ENCODE results near the gene PCSK6.
"Not testable (repeated sequence)": the region's sequence is repeated elsewhere in the genome, so short reads cannot be mapped to it uniquely, and the experiment has no call there.

Gene PCSK6

DNA sequence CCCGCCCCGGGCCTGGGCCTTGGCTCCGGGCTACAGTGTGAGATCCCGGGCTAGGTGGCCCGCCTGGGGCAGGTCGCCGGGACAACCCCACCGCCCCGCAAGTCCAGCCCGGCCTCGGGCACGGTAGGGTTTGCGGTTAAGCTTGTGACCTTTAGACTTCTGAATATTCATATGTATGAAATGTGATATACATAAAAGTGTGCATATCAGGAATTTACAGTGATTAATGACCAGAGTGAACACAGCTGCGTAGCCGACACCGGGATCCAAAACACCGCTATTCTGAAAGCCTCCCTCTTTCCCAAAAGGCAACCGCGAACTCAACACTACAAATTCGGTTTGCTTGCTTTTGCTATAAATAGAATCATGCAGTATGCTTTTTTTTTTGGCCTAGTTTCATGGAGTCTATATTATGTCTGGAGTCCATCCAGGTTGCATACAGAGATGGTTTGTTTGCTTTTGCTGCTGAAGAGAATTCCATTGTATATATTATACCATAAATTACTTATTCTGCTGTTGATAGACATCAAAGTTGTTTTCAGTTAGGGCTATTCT lies 193.8 kb downstream of the PCSK6 start:
- ATAC-seq, result peak; percentile 70
- peaks cover 4% of the 10 kb centered on the region for H3K36me3 Mint-ChIP-seq
- H3K27me3 Mint-ChIP-seq, result no peaks in the 10 kb centered on the region
- H3K4me3 Mint-ChIP-seq, result peak overlapping the region; percentile 92
- H3K4me1 Mint-ChIP-seq, result peaks cover 19% of the 10 kb centered on the region
- H3K27ac Mint-ChIP-seq, result peak overlapping the region; percentile 90
- no peaks in the 10 kb centered on the region for H3K9me3 Mint-ChIP-seq

DNA sequence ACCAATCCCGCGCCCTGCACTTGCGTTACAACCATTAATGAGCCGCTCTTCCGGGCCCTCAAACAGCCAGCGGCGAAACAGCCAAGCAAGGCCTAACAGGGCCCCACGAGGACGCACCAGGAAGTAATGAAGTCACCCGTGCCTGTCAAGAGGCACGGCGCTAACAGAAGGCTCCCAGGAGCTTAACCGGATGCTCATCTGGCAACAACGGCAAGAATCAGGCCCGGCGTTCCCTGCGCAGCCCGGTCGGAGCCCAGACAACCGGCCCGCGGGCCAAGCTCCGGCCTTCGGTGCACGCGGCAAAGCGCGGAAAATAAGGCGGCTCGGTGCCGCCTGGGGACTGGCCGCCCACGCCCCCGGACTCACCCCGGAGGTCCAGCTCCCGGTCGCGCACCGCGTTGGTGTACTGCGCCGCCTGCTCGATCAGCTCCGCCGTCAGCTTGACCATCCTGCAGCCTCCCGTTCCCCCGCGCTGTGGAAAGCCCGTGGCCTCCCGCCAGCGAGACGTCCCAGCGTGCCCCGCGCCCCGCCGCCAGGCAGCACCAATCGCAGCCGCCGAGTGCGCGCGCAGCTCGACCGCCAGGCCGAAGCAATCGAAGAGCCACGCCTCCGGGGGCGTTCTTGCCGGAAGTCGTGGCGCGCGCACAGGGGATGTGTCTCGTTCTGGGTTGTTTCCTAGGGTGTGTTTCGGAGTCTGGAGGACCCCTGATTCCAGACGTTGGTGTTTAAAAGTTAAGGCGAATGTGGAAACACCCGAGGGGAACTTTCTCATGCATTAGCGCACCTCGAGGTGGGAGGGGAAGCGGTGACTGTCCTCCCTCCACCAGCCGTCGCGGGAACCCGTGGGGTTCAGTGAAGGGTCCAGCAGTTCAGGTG lies 194.5 kb downstream of the PCSK6 start, which contains the start of gene SNRPA1:
SNRPA1 (minus strand) TSS at position 518 of the 876 bp plus-strand sequence; CDS start at position 448, 70 bp downstream.
- Mint-ChIP-seq H3K4me1 (peaks cover 25% of the 10 kb centered on the region), H3K27me3 (no peaks in the 10 kb centered on the region), H3K9me3 (no peaks in the 10 kb centered on the region), H3K4me3 (peak within 1 kb of the TSS; percentile 92), H3K36me3 (peaks cover 4% of the 10 kb centered on the region), H3K27ac (peak within 1 kb of the TSS; percentile 90)
- peak; percentile 92 for ATAC-seq

DNA sequence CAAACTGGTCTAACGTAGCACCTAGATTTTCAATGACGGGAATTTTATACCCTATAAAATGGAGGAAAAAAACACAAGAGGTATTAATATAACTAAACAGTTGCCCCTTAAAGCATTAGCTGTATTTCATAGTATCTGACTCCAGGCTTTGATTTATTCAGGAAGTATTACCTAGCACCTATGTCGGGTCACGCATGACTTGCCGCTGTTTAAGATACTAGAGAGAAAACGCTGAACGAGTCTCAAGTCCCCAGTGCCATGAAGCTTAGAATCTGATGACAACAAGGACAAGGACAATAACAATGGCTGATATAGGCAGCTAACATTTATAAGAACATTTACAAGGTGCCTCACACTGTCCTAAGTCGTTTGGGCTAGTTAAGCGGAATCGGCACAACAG lies 196.4 kb downstream of the PCSK6 start:
- ATAC-seq, result no peak
- H3K4me1 Mint-ChIP-seq, result peaks cover 39% of the 10 kb centered on the region
- H3K27me3 Mint-ChIP-seq, result no peaks in the 10 kb centered on the region
- peaks cover 19% of the 10 kb centered on the region for H3K36me3 Mint-ChIP-seq
- H3K9me3 Mint-ChIP-seq, result no peaks in the 10 kb centered on the region
- peak overlapping the region; percentile 92 for H3K4me3 Mint-ChIP-seq
- peak overlapping the region; percentile 90 for H3K27ac Mint-ChIP-seq

DNA sequence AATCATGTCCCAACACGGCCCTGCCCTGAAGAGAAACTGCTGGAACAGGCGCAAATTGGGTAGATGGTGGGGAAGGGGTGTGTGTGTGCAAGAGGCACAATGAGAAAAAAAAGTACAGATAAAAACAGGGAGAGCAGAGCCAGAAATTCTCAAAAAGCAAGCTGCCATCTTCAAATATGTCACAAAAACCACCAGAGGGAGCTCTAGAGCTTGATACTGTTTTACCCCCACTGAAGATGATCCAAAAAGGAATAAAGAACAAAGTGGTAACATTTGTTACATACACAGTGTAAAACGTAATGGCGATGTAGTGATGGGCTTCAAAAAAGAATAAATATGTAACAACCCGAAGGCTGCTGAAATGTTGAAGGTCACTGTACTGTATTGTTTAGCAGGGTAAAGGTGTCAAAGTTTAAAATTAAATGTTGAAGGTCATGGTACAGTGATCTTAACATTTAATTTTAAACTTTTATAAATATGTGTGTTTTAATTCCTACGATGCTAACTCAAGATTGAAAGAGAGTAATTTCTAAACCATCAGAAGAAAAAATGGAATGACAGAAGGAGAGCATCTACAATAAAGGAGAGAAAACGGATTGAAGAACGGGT lies 200.5 kb downstream of the PCSK6 start:
- Mint-ChIP-seq H3K4me1 (peaks cover 33% of the 10 kb centered on the region), H3K27me3 (no peaks in the 10 kb centered on the region), H3K4me3 (no peak overlapping the region), H3K9me3 (no peaks in the 10 kb centered on the region), H3K27ac (peak overlapping the region; percentile 10), H3K36me3 (peaks cover 25% of the 10 kb centered on the region)
- no peak for ATAC-seq

DNA sequence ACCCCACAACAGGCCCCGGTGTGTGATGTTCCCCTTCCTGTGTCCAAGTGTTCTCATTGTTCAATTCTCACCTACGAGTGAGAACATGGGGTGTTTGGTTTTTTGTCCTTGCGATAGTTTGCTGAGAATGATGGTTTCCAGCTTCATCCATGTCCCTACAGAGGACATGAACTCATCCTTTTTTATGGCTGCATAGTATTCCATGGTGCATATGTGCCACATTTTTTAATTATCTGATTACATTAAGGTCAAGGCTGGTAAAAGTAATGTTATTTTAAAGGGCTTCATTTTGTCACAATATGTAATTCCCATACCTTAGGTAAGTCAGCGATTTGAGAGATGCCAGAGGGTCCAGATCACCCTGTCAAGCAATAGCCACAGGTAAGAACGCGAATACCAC lies 202.2 kb downstream of the PCSK6 start:
- H3K9me3 Mint-ChIP-seq, H3K27me3 Mint-ChIP-seq, ATAC-seq, H3K27ac Mint-ChIP-seq, H3K4me3 Mint-ChIP-seq: not testable (repeated sequence)
- peaks cover 20% of the 10 kb centered on the region for H3K4me1 Mint-ChIP-seq
- peaks cover 31% of the 10 kb centered on the region for H3K36me3 Mint-ChIP-seq

DNA sequence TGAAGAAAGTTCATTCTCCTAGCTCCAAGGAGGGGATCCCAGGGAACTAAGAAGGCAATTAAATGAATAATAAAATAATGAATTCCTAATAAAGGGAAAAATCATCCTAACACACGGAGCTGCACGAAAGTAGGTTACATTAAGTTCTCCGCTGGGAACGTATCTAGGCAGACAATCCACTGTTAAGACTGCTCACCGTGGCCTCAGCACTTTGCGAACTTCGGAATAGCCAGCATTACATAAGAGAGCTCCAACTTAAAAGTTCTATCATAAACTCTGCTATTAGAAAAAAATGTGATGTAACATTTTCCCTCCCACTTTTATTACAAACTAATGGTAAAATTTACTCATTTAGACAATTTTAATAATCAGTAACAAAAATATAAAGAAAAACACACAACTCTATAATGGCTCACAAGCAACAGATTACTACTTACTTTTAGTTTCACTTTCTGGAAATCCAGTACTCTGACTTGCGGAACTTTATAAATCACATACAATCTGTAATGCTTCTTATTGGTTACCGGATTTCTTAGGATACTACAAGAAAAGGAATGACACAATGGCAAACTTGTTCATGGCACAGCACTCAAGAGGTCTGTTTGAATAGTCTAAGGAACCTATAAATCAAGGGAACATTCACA lies 202.9 kb downstream of the PCSK6 start:
- no peaks in the 10 kb centered on the region for H3K27me3 Mint-ChIP-seq
- H3K27ac Mint-ChIP-seq, result no peak overlapping the region
- H3K4me1 Mint-ChIP-seq, result peaks cover 20% of the 10 kb centered on the region
- H3K4me3 Mint-ChIP-seq, result no peak overlapping the region
- H3K9me3 Mint-ChIP-seq, result no peaks in the 10 kb centered on the region
- no peak for ATAC-seq
- peaks cover 38% of the 10 kb centered on the region for H3K36me3 Mint-ChIP-seq

DNA sequence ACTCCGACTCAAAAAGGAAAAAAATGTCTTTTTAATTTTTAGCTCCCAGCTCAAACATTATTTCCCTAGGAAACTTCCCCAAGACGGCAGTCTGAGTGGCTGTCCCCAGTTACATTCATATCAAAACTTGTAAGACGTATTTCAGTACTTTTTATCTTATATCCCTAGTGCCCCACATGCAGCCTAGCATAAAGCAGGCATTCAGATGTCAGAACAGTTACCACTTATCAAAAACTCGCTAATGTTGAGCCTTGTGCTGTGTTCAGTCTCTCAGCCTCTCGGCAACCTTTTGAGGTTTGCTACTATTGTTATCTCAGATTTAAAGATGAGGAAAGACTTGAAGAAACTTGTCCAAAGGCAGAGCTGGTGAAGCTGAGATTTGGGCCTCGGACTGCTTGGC lies 205.6 kb downstream of the PCSK6 start:
- Mint-ChIP-seq H3K36me3 (peaks cover 51% of the 10 kb centered on the region), H3K4me3 (no peak overlapping the region), H3K27me3 (no peaks in the 10 kb centered on the region), H3K4me1 (peaks cover 8% of the 10 kb centered on the region), H3K9me3 (no peaks in the 10 kb centered on the region), H3K27ac (no peak overlapping the region)
- ATAC-seq, result no peak

DNA sequence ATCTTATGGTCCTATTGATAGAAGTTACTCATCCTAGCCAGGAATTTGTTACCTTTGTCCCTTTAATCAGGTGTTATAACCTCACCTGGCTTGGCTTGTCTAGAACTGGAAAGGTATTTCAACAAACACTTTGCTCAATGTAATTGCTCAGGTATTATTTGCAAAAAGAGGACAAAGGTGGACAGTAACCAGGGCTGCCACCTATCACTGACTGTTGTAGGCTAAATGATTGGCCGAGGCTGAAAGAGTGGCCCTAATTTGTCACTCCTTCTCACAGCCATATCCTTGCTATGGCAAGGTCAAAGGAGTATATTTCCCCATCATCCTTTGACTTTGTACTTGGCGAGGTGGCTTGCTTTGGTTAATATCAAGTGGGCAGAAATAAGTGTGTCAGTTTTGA lies 209.5 kb downstream of the PCSK6 start:
- Mint-ChIP-seq H3K4me1 (peaks cover 19% of the 10 kb centered on the region), H3K27ac (no peak overlapping the region), H3K36me3 (peaks cover 34% of the 10 kb centered on the region), H3K4me3 (no peak overlapping the region), H3K27me3 (no peaks in the 10 kb centered on the region), H3K9me3 (no peaks in the 10 kb centered on the region)
- no peak for ATAC-seq

DNA sequence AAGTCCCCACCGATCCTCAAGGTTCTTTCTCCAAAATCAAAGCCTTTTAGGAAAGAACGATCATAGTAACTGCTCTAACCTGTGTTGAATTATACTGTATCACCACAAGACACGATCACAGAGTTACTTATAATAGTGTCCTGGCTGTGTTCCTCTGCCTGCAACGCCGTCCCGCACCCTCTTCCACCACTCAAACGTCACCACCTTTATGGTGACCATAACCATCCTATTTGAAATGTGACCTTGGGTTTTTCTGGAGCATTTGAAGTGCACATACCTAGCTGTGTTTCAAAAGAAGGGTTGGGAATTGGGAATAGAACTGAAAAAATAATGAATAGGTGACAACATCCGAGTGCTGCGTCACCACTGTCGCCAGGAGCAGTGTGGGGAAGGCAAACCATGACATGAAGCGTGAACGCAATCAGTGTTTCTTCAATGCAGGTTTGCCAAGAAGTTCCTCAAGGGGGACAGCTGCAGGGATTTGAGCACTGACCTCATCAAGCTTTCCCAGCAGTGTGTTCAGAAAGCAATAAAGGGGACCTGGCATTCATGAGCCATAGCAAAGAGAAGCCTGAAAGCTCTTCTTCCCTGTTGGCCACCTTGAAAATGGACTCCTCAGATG lies 211.5 kb downstream of the PCSK6 start:
- no peak for ATAC-seq
- Mint-ChIP-seq H3K27ac (peak overlapping the region; percentile 76), H3K36me3 (peaks cover 52% of the 10 kb centered on the region), H3K9me3 (no peaks in the 10 kb centered on the region), H3K4me1 (peaks cover 25% of the 10 kb centered on the region), H3K4me3 (peak overlapping the region; percentile 96), H3K27me3 (no peaks in the 10 kb centered on the region)

DNA sequence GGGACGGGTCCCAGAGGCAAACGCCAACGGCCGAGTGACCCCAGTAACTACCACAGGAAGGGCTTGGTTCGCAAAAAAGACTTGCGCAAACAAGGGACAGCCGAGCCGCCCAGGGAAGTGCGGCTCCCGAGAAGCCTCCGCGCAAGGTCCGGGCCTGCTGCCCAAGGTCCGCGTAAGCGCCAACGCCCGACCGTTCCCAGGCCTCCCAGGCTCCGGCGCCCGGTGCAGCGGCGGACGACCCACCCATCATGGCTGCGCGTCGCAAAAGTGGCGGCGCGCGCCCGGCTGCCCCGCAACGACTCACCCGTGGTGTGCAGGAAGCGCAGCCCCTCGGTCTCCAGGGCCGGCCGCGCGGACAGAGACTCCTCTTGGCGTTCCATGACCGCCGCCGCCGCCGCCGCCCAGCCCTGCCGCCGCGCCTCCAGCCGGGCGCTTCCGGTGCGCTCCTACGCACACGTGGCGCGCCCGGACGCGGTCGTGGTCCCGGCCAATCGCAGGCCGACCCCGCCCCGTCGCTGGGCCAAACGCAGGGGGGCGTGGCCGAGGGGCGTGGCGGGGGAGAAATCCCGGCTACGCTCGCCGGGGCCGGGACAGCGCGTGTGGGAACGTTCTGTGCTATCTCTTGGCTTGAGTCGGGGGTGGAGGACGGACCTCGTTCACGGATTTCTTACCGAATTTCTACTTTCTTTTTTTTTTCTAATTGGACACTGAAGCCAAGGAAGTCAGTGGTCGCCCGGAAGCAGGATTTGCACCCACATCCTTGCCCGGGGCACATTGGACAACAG lies 212.3 kb downstream of the PCSK6 start, which contains the start of gene SELENOS:
SELENOS (minus strand) TSS at position 448 of the 785 bp plus-strand sequence; CDS start at position 380, 68 bp downstream.
- Mint-ChIP-seq H3K36me3 (peaks cover 53% of the 10 kb centered on the region), H3K4me3 (peak within 1 kb of the TSS; percentile 96), H3K27ac (peak within 1 kb of the TSS; percentile 83), H3K27me3 (no peaks in the 10 kb centered on the region), H3K4me1 (peaks cover 25% of the 10 kb centered on the region), H3K9me3 (no peaks in the 10 kb centered on the region)
- ATAC-seq, result peak; percentile 98

DNA sequence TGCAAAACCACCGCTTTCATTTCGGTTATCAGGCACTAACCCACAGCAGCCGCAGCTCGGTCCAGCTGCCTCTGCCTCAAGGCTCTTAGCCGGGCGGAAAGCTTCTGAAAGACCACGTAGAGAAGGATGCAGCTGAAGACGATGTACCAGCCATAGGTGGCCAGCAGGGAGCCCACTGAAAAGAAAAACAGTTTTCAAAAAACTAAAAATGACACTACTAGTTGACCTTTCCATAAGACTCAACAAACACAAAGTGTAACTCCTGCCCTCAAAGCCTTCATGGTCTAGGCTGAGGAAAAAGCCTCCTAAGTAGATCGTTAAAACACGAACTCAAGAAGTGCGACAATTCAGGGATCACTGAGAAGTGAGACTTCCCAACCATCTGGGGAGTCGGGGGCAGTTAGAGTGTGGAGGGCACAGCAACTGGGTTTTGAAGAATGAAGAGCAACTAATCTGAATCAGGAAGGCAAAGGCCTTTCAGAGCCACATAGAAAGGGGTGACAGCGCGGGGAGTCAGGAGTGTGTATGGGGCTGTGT lies 212.9 kb downstream of the PCSK6 start:
- Mint-ChIP-seq H3K4me3 (peak overlapping the region; percentile 96), H3K27me3 (no peaks in the 10 kb centered on the region), H3K9me3 (no peaks in the 10 kb centered on the region), H3K27ac (peak overlapping the region; percentile 83), H3K4me1 (peaks cover 25% of the 10 kb centered on the region), H3K36me3 (peaks cover 52% of the 10 kb centered on the region)
- ATAC-seq, result peak; percentile 47

DNA sequence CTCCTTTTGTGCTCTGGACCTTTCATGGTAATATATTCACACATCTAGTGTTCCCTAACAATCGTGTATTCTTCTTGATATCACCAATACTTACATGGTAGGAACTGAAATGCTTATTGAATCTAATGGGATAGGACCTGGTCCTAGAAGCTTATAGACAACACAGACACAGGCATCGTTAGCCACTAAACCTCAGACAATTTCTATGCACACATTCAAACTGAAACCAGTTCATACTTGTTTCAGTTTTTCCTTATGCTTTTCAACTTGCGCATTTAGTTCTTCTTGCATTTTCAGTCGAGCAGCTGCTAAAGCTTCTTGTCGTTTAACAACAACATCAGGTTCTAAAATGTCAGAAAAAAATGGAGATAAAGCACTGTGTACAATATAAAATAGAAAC lies 214.5 kb downstream of the PCSK6 start:
- H3K4me3 Mint-ChIP-seq, result no peak overlapping the region
- ATAC-seq, result no peak
- H3K4me1 Mint-ChIP-seq, result peaks cover 25% of the 10 kb centered on the region
- no peak overlapping the region for H3K27ac Mint-ChIP-seq
- H3K36me3 Mint-ChIP-seq, result peaks cover 47% of the 10 kb centered on the region
- no peaks in the 10 kb centered on the region for H3K27me3 Mint-ChIP-seq
- no peaks in the 10 kb centered on the region for H3K9me3 Mint-ChIP-seq

DNA sequence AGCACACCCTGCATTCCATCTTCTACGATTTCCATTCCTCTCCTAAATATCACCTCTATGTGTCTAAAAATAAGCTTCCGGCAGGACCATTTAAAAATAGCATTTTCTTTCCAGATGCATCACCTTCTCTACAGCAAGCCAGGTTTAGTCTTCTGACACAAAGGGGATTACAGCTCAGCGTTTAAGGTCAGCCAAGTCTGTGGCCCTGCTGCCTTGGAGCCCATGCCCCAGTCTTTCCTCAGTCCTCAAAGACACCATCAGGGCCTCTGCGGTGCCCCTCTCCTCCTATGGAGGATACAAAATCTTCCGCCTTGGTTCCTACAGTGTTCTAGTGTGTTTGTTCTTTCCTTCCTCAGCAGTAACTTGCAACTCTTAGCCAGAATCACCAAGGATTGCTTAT lies 216.0 kb downstream of the PCSK6 start:
- no peak overlapping the region for H3K27ac Mint-ChIP-seq

DNA sequence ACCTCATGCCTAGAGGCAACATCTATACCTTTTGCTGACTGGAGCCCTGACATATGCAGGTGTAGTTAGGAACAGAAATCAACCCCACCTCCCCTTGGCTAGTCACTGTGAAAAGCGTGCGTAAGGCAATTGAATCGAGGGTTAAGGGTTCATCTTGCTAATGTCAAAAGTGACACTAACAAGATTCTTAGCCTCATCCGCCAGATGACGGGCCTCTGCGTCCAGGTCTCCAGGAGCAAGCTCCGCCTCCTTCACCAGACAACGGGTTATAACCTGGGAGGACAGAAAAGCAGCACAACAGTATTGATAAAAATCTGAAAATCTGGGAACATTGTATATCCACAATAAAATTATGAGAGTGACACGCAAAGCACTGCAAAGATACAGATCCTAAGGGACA lies 216.9 kb downstream of the PCSK6 start:
- Mint-ChIP-seq H3K27ac (no peak overlapping the region), H3K27me3 (no peaks in the 10 kb centered on the region), H3K4me1 (peaks cover 19% of the 10 kb centered on the region), H3K36me3 (peaks cover 54% of the 10 kb centered on the region), H3K9me3 (no peaks in the 10 kb centered on the region), H3K4me3 (no peak overlapping the region)
- ATAC-seq, result no peak

More for the DNA sequence above, 216.0 kb downstream of the PCSK6 start:
- peaks cover 25% of the 10 kb centered on the region for H3K4me1 Mint-ChIP-seq
- ATAC-seq, result no peak
- no peaks in the 10 kb centered on the region for H3K9me3 Mint-ChIP-seq
- H3K4me3 Mint-ChIP-seq, result no peak overlapping the region
- peaks cover 54% of the 10 kb centered on the region for H3K36me3 Mint-ChIP-seq
- no peaks in the 10 kb centered on the region for H3K27me3 Mint-ChIP-seq

All from stimulated activated memory B cell treated with anti-CD40 and anti-IgM and Interleukin-4, amounts not matched to agents 10 μg/mL and 1 μg/mL and 100 μg/mL, for 72 hours (primary cell).